H1 (cell line): ENCODE measurements around the gene MS4A18. TPM values are rescaled to one million over a fixed set of nuclear protein-coding genes. Genes with fewer than 3 reads are reported as not detected.

ENCODE experiments used
- CHD7 ChIP-seq: fragments of 300-600 bp; sonication (generic); IDR thresholded peaks from 2 replicates; pipeline ENCODE4 v1.7.1; 2012; ENCODE audit warnings: low read length, moderate library complexity, mild to moderate bottlenecking, inconsistent platforms; ENCODE audit not compliant: insufficient replicate concordance
- polyA plus RNA-seq, 7 experiments: library from polyadenylated mRNA; depleted of rRNA in 3 of 7; stranded (reverse) in 5 of 7; unstranded in 2 of 7; fragments of >200 nt in 5 of 7; fragments of 200-250 nt in 2 of 7; gene quantifications; 1 replicate in 5 of 7; 2 replicates in 1 of 7; 4 replicates in 1 of 7; pipeline versions ENCODE4 v1.2.1 to v1.2.3, GENCODE V29; 2011 to 2013; ENCODE audit warnings: missing spikeins in 2 of 7, mixed read lengths in 2 of 7
- total RNA-seq: library from RNA; stranded (reverse); fragmentation: NEBNext Ultra II Directional; extraction: Animal tissue kit (Norgen Biotek cat#: 25700); gene quantifications from 2 replicates; pipeline ENCODE4 v1.2.1, GENCODE V29; 2021

The MS4A18 gene
- total and polyA plus RNA-seq, 2 of the 8 experiments (the other 6 are each of a cell fraction or from before 2014, with no cell fraction given): not detected

- no peak for TF ChIP-seq CHD7
Observed at GRCh38 chr11:60780774-60781173, 56.3 kb downstream of the MS4A18 start (continued).
